NCI-H1092 (cell line): ENCODE data around the gene PLA2R1.
A peak's percentile ranks its signal among the peaks of the same experiment; 100 is the strongest.

Experiments used
- DNase-seq: peaks from one replicate; lab custom pipeline; 2025; lab: John Stamatoyannopoulos, UW

Gene PLA2R1

DNA sequence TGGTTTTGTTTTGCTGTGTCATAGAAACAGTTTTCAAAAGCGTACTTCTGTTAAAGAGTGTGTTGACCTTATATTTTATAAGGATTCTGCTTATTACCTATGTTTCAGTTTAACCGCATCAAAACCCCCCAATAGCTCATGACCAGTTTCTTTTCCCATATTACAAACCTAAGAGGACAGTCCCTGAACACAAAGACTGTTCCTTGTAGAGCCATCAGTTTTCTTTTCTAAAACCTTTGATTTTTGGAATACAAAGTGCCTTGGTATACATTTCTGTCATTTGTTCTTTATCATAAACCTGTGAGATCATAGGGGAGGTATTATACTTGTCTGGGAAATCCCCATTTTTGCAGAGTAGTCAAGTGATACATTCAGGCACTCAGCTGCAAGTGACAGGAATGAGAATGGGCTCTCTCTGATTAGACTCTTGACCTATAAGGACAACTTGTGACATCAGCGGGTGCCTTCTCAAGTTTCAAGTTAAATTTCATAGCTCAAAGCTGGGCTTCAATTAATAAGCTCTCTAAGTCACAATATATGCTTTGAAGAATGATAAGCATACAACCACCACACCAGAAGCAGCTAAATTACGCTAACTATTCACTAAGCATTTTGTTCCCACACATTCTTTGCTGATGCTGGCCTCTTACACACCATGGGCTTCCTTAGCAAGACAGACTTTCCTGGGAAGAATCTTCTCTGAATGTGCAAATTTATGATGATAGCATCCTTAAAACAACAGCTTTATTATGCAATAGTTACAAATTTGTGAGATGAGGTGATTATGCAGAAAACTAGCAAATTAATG lies 167.0 kb downstream of the PLA2R1 start:
- DNase-seq, result no peak

DNA sequence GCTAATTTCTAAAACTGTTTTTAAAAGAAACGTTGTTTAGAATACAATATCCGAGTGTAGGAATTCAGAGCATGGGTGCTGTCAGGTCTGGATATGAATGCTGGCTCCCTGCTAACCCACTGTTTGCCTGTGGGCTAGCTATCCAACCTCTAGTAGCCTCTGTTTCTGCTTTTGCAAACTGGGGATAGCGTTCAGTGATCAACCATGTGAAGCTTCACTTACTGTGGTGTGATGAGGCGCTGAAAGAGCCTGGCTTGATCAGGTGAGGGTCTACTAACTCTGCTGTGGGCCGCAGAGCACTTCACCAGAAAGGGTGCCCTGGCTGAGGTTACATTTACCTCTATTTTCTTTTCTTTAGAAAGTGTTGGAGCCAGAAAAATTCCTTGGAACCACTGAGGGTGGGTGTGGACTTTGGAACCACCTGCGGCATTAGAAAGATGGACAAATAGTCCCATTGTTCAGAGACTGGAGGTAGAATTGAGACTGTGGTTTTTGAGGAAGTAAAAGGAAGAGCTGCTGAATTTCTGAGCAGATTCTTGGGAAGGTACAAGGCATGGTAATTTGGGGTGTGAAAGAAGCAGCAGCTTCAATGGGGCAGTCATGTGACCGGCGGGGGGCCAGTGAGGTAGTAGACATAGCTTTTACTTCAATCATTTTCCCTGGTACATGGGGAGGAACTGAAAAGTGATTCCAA lies 168.1 kb downstream of the PLA2R1 start:
- DNase-seq, result no peak

DNA sequence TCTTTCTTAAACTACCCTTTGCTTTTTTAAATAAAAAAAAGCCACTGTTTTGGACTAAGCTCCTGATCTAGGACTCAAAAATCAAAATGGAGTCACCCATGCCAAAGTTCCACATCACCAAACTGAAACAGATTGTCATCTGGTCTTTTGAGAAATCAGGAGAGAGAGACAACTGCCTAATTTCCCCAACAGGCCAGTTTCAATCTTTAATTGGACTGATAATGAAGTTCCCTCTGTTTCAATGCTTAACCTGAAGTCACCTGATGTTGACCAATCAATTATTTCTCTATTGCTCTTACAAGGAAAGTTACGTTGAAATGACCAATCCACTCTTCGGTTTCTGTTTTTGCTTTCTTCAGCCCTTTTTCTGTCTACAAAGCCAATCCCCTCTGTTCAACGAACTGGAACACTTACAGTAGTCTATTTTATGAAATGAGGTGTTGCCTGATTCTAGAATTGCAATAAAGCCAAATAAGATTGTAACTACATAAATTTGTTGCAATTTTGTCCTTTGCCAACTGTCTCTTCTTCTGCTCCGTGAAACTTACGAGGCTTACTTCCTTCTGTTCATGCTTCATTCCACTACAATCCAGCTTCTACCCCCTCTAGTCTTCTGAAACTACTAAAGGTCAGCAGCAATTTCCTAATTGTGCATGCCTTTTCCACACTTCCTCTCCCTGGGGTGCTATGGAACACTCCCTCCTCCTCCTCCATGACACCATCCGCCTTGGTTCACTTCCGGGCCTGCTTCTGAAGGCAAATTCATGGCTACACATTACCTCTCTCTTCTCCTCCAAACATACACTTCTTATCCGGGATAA lies 169.2 kb downstream of the PLA2R1 start:
- DNase-seq, result no peak

DNA sequence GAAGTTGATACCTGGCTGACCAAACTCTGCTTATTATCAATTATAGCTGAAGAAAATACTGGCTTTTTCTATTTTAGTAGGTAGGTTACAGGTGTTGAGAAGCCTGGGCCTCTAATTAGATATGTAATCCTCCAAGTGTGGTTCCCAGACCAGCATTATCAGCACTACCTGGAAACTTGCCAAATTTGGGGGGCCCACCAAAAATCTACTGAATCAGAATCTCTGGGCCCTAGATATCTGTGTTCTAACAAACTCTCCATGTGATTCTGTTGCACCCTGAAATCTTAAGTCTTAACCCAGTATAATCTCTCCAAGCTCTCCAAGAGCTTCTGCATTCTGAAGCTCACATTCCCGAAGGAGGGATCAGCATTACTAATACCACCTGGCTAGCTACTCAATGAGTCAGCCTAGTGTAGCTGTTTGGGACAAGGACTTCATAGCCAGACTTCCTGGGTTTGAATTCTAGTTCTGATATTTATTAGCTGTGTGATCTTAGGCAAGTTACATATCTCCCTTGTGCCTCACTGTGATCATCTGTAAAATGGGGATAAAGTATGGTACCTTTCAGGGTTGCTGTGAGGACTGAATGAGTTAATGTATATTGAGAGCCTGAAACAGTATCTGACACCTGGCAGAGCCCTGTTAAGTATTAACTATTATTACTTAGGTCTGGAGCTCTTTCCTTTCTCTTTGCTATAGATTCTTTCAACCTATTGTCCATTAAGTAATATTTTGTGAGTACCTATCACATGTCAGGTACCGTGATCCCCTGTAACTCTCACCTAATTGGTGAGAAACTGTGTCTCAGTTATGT lies 170.3 kb downstream of the PLA2R1 start:
- no peak for DNase-seq

DNA sequence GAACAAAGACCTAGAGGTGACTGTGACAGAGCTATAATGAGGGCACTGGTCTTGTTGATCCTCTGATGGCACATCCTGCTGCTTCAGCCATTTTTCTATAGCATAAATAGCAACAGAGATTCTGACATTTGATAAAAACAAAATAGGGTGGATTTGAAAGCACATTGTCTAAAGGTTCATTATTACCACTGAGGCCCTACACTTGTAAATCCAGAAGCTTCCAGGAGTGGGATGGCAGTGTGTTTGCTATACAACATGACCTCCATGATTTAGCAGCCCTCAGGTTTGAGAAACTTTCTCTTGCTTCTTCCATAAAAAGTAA lies 171.2 kb downstream of the PLA2R1 start:
- DNase-seq, result no peak

DNA sequence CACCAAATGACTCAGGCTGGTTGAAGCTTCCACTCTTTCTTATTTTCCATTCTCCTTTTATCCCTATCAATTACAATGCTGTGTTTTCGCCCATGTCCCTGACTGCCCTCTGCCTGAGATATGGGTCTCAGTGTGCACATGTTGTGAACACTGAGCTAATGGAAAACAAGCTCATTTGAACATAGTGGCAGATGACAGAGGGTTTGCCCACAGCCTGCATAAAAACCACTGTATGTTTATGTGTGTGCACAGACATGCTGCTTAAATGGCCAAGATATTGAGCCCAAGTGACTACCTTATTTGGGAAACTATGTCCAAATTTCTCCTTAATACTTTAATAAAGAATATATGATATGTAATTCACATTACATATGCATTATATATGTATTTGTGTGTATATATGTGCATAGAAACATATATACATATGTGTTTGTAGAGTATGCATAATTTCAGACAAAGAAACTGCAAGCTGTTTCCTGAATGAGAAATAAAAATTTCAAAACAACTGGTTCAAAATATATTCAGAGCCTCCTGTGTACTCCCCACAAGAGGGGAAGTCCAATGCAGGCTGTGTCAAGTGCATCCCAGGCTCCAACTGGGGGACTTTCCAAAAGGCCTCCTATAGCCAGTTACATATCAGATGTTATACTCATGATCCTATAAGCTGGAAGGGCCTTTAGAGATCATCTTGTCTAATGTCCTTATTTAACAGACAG lies 171.7 kb downstream of the PLA2R1 start:
- DNase-seq, result no peak

DNA sequence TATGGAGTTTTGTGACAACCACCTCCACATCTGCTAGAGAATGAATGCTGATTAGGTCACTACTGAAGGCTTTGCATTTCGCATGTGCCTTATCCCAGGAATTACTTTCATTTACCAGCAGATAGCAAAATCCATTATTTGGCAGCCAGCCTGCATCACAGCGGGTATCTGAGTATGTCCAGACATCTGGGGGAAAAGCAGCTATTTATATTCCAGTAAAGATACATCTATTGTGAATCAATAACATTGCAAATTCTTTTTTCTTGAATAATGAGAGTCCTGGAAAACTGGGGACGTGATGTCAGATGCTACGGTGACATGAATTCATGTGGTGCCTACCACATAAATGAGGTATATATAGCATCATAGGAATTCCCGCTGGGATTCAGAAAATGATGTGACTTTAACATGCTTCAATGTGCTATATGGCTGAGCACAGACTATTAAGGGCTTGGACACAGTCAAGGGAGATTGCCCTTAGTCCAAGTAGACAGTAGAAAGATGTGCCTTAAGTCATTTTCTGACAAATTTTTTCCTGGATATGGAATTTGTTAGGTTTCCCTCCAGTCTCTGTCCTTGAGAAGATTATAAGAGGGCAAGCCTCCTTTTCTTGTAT lies 180.2 kb downstream of the PLA2R1 start:
- DNase-seq, result peak; percentile 5
